Thyroid gland (tissue), 4 donors: Measurements from ENCODE around the gene C1orf232.
A peak's percentile ranks its signal among the peaks of the same experiment; 100 is the strongest.

Source experiments
- POLR2A ChIP-seq, 2 donors: fragments of 450-650 bp; IDR thresholded peaks; one replicate each; pipeline ENCODE4 v1.6.1; 2017; ENCODE audit warnings: antibody characterized with exemption in 2 of 2, mild to moderate bottlenecking in 2 of 2, moderate library complexity in 1 of 2
- TF ChIP-seq, protein P1 (sequence below), 6 experiments: fragments of 200-600 bp in 3 of 6; fragments of 450-650 bp in 3 of 6; sonication (generic) in 3 of 6; IDR thresholded peaks; one replicate each; pipeline ENCODE4 v1.5.1; 2016 to 2019; ENCODE audit warnings: antibody characterized with exemption in 6 of 6, mild to moderate bottlenecking in 2 of 6, inconsistent platforms in 1 of 6, moderate library complexity in 1 of 6

DNA sequence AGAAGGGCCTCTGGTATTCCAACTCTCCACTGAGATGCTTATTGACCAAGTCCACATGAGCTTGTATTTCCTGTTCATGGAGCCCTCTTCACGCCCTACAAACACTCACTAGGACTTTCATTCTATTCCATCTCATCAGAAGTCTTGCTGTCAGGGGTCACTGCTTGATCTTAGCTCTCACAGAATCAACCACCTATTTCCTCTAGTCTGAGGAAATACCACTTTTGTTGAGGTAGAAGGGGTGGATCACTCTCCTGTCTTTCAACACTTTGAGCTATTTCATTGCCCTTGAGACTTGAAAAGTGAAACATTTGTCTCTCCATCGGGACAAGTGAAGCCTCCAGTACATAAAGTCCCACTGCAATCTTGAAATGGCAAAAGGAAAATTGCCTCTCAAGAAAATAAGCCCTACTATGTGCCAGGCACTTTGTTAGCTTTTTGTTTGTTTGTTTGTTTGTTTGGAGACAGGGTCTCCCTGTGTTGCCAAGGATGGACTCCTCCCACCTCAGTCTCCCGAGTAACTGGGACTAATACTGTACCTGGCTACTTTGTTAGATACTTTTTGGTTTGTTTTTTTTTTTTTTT, 29.7 kb downstream of the C1orf232 start:
- TF ChIP-seq, protein P1, sequence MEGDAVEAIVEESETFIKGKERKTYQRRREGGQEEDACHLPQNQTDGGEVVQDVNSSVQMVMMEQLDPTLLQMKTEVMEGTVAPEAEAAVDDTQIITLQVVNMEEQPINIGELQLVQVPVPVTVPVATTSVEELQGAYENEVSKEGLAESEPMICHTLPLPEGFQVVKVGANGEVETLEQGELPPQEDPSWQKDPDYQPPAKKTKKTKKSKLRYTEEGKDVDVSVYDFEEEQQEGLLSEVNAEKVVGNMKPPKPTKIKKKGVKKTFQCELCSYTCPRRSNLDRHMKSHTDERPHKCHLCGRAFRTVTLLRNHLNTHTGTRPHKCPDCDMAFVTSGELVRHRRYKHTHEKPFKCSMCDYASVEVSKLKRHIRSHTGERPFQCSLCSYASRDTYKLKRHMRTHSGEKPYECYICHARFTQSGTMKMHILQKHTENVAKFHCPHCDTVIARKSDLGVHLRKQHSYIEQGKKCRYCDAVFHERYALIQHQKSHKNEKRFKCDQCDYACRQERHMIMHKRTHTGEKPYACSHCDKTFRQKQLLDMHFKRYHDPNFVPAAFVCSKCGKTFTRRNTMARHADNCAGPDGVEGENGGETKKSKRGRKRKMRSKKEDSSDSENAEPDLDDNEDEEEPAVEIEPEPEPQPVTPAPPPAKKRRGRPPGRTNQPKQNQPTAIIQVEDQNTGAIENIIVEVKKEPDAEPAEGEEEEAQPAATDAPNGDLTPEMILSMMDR (IDR thresholded peaks at IDR 0.05) = no peak
- TF ChIP-seq POLR2A (IDR thresholded peaks at IDR 0.05) = peak in 1 of 2 donors; percentile 11
